Right forelimb (tissue), 1 donor: Measurements from ENCODE around the gene PCCA.

Source experiments
- DNase-seq: peaks from one replicate; pipeline ENCODE4 v3.0.0-alpha.2; 2018

Gene PCCA

GRCh38 chr13:100534147-100534843 lies 445.4 kb downstream of the PCCA start:
- DNase-seq = no peak

- no peak for DNase-seq
Measured at GRCh38 chr13:100534911-100535310, 446.0 kb downstream of the PCCA start.

GRCh38 chr13:100535426-100536135 lies 446.7 kb downstream of the PCCA start:
- no peak for DNase-seq

- DNase-seq = peak; percentile 4
Measured at GRCh38 chr13:100536643-100537180, 447.8 kb downstream of the PCCA start.

GRCh38 chr13:100537486-100537885 lies 448.6 kb downstream of the PCCA start:
- no peak for DNase-seq

GRCh38 chr13:100537951-100538462 lies 449.1 kb downstream of the PCCA start:
- DNase-seq = no peak

GRCh38 chr13:100540621-100541020 lies 451.7 kb downstream of the PCCA start:
- DNase-seq = no peak

- no peak for DNase-seq
Measured at GRCh38 chr13:100541897-100542825, 453.3 kb downstream of the PCCA start.

- DNase-seq = no peak
Measured at GRCh38 chr13:100542826-100543156, 453.9 kb downstream of the PCCA start.

GRCh38 chr13:100543872-100544602 lies 455.1 kb downstream of the PCCA start:
- DNase-seq = no peak

- no peak for DNase-seq
Measured at GRCh38 chr13:100544866-100545683, 456.2 kb downstream of the PCCA start.

- DNase-seq = no peak
Measured at GRCh38 chr13:100545684-100546061, 456.8 kb downstream of the PCCA start.

GRCh38 chr13:100546713-100547405 lies 458.0 kb downstream of the PCCA start:
- no peak for DNase-seq

- DNase-seq = no peak
Measured at GRCh38 chr13:100547791-100548201, 458.9 kb downstream of the PCCA start.

- no peak for DNase-seq
Measured at GRCh38 chr13:100549316-100549715, 460.4 kb downstream of the PCCA start.

- DNase-seq = no peak
Measured at GRCh38 chr13:100552755-100553154, 463.9 kb downstream of the PCCA start.

- DNase-seq = no peak
Measured at GRCh38 chr13:100559886-100560285, 471.0 kb downstream of the PCCA start.

GRCh38 chr13:100560498-100561157 lies 471.7 kb downstream of the PCCA start:
- DNase-seq = no peak

- DNase-seq = no peak
Measured at GRCh38 chr13:100561158-100561499, 472.2 kb downstream of the PCCA start.

- no peak for DNase-seq
Measured at GRCh38 chr13:100561599-100562204, 472.8 kb downstream of the PCCA start.
